Testis (tissue), 3 donors: ENCODE results near the gene SSX2IP. TPM values are rescaled to one million over a fixed set of nuclear protein-coding genes. Genes with fewer than 3 reads are reported as not detected.

Experiments
- DNase-seq: peaks from one replicate; pipeline ENCODE4 v3.0.0-alpha.2; 2019
- H3K27ac ChIP-seq, 2 donors: fragments of 200-600 bp; sonication (generic); one replicate each; pipeline ENCODE4 v1.5.1; 2019
- H3K27me3 ChIP-seq: fragments of 200-600 bp; sonication (generic); one replicate; pipeline ENCODE4 v1.5.1; 2019
- H3K36me3 ChIP-seq: fragments of 200-600 bp; sonication (generic); one replicate; pipeline ENCODE4 v1.5.1; 2017; ENCODE audit warnings: low read depth; ENCODE audit errors: missing control alignments
- H3K4me1 ChIP-seq: fragments of 200-600 bp; sonication (generic); one replicate; pipeline ENCODE4 v1.5.1; 2019
- H3K4me3 ChIP-seq, 2 donors: fragments of 200-600 bp; sonication (generic); one replicate each; pipeline ENCODE4 v1.5.1; 2017 to 2019
- H3K9me3 ChIP-seq: fragments of 200-600 bp; sonication (generic); one replicate; pipeline ENCODE4 v1.5.1; 2017
- CTCF ChIP-seq, 3 experiments: fragments of 450-650 bp in 2 of 3; fragments of 200-600 bp in 1 of 3; sonication (generic) in 1 of 3; IDR thresholded peaks; one replicate each; pipeline ENCODE4 v1.5.1; 2016 to 2019; ENCODE audit warnings: antibody characterized with exemption in 3 of 3, mild to moderate bottlenecking in 2 of 3, moderate library complexity in 1 of 3
- POLR2A ChIP-seq: fragments of 450-650 bp; IDR thresholded peaks from one replicate; pipeline ENCODE4 v1.6.1; 2017; ENCODE audit warnings: antibody characterized with exemption, mild to moderate bottlenecking, moderate library complexity
- WGBS, 2 donors: methylation state at CpG; one replicate each; pipeline ENCODE4 v1.1.5; 2018; 5-methylcytosine and 5-hydroxymethylcytosine counted together
- intact Hi-C: fragments of 100-400 bp; cut with DNase I; formaldehyde crosslinking; loops from one replicate; pipeline ENCODE4 v1.15.1; 2023; ENCODE audit warnings: low total_unique reads
- polyA plus RNA-seq: library from polyadenylated mRNA; stranded (reverse); fragments of 350-450 nt; fragmentation: Illumina TruSeq; extraction: RNeasy Lipid Tissue Mini Kit (QIAGEN cat#74804); gene quantifications from one replicate; pipeline ENCODE4 v1.2.3, GENCODE V29; 2014; ENCODE audit warnings: low read depth, low replicate concordance; ENCODE audit not compliant: insufficient read depth
- total RNA-seq, 2 donors: library from RNA; depleted of rRNA; stranded (reverse); fragments of >200 nt; gene quantifications; one replicate each; pipeline ENCODE4 v1.2.3, GENCODE V29; 2016

Gene SSX2IP
- total and polyA plus RNA-seq, 3 donors from 2014 or later = 64.6 to 158 (median 128) TPM

- H3K27me3 ChIP-seq = no peaks in the 10 kb centered on the region
- 0% methylated on average over 1 of the region's 1 CpG for WGBS, 2 donors
- TF ChIP-seq CTCF (IDR thresholded peaks at IDR 0.05) = no peak
- no peak for TF ChIP-seq POLR2A
- H3K4me1 ChIP-seq = no peaks in the 10 kb centered on the region
- no peak overlapping the region for H3K4me3 ChIP-seq
- H3K9me3 ChIP-seq = no peaks in the 10 kb centered on the region
- peak overlapping the region in 1 of 2 donors; percentile 14 for H3K27ac ChIP-seq
- H3K36me3 ChIP-seq = no peaks in the 10 kb centered on the region
- intact Hi-C loops = no loop called here
- DNase-seq = no peak
Observed at GRCh38 chr1:84611091-84611490, 79.2 kb downstream of the SSX2IP start.

- Histone ChIP-seq H3K27me3 (no peaks in the 10 kb centered on the region), H3K4me1 (peaks cover 8% of the 10 kb centered on the region), H3K27ac (no peak overlapping the region), H3K36me3 (no peaks in the 10 kb centered on the region), H3K9me3 (no peaks in the 10 kb centered on the region), H3K4me3 (no peak overlapping the region)
- intact Hi-C loops = no loop called here
- 81 to 84% methylated on average over 5 of the region's 5 CpGs for WGBS, 2 donors
- no peak for DNase-seq
- TF ChIP-seq POLR2A (no peak), CTCF (IDR thresholded peaks at IDR 0.05) (no peak)
Observed at GRCh38 chr1:84606977-84607376, 83.3 kb downstream of the SSX2IP start.

GRCh38 chr1:84605157-84605556 is 85.1 kb downstream of the SSX2IP start:
- Histone ChIP-seq H3K4me1 (peaks cover 8% of the 10 kb centered on the region), H3K4me3 (no peak overlapping the region), H3K9me3 (no peaks in the 10 kb centered on the region), H3K27me3 (no peaks in the 10 kb centered on the region), H3K36me3 (no peaks in the 10 kb centered on the region), H3K27ac (no peak overlapping the region)
- DNase-seq = no peak
- intact Hi-C loops = no loop called here
- WGBS, 2 donors = 78 to 100% methylated on average over 1 of the region's 1 CpG
- TF ChIP-seq CTCF (IDR thresholded peaks at IDR 0.05) (no peak), POLR2A (no peak)

GRCh38 chr1:84603941-84604830 is 86.1 kb downstream of the SSX2IP start:
- Histone ChIP-seq H3K4me1 (peaks cover 9% of the 10 kb centered on the region), H3K27me3 (no peaks in the 10 kb centered on the region), H3K27ac (peak overlapping the region; percentile 67 to 87), H3K4me3 (peak overlapping the region in 1 of 2 donors; percentile 16), H3K9me3 (no peaks in the 10 kb centered on the region), H3K36me3 (no peaks in the 10 kb centered on the region)
- intact Hi-C loops = no loop called here
- TF ChIP-seq POLR2A (no peak), CTCF (IDR thresholded peaks at IDR 0.05) (peak in 2 of 3 experiments; percentile 33 to 49)
- DNase-seq = no peak
- 53 to 57% methylated on average over 15 of the region's 15 CpGs for WGBS, 2 donors
